ENCODE measurements around the gene LBR. TPM values are rescaled to one million over a fixed set of nuclear protein-coding genes. Genes with fewer than 3 reads are reported as not detected.
"Not testable (repeated sequence)": the region's sequence is repeated elsewhere in the genome, so short reads cannot be mapped to it uniquely, and the experiment has no call there.

LBR gene
- total RNA-seq, 2 donors from 2014 or later: 39.1 to 51.7 TPM

DNA sequence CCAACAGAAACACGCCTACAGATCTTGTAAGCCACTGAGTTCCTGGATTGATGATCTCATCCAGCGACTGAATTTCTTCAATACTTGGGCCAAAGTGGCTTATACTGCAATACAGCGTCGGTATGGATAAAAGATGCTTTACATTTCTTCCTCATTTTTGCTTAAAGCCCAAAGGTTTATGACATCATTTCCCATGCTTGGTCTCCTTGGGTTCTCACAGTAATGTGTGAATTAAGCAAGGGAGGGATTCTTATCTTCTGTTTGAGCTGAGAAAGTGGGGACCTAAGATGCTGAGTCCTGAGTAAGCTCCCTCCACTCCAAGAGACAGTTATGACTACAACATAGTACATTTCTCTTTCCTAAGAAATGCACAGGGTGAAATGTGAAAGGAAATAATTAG, 39.5 kb downstream of the LBR start:
- no peaks in the 10 kb centered on the region for H3K9me3 ChIP-seq
- ATAC-seq (ENCODE audit: insufficient number of reproducible peaks, low FRiP score, low read depth): no peak
- H3K27me3 ChIP-seq (replicated peaks; ENCODE audit: insufficient read depth): no peaks in the 10 kb centered on the region
- H3K27ac ChIP-seq: no peak overlapping the region
- no peak for DNase-seq (ENCODE audit: low spot score)
- no peaks in the 10 kb centered on the region for H3K36me3 ChIP-seq
- no peak overlapping the region for H3K4me3 ChIP-seq
- H3K4me1 ChIP-seq (ENCODE audit: control insufficient read depth in 1 of 2, low read depth in 2 of 2): no peaks in the 10 kb centered on the region
- TF ChIP-seq CTCF (IDR thresholded peaks at IDR 0.05): no peak

- not testable (repeated sequence) for H3K27me3 ChIP-seq (replicated peaks; ENCODE audit: insufficient read depth); H3K4me1 ChIP-seq (ENCODE audit: control insufficient read depth in 1 of 2, low read depth in 2 of 2); DNase-seq (ENCODE audit: low spot score); H3K9me3 ChIP-seq; H3K27ac ChIP-seq; ATAC-seq (ENCODE audit: insufficient number of reproducible peaks, low FRiP score, low read depth); H3K4me3 ChIP-seq; H3K36me3 ChIP-seq
These were observed 41.0 kb downstream of the LBR start for GRCh38 chr1:225386860-225387259.

GRCh38 chr1:225380691-225381090, 47.1 kb downstream of the LBR start:
- Histone ChIP-seq H3K27ac (no peak overlapping the region), H3K9me3 (no peaks in the 10 kb centered on the region), H3K4me1 (ENCODE audit: control insufficient read depth in 1 of 2, low read depth in 2 of 2) (no peaks in the 10 kb centered on the region), H3K4me3 (no peak overlapping the region), H3K36me3 (no peaks in the 10 kb centered on the region), H3K27me3 (replicated peaks; ENCODE audit: insufficient read depth) (no peaks in the 10 kb centered on the region)
- ATAC-seq (ENCODE audit: insufficient number of reproducible peaks, low FRiP score, low read depth) (no peak), DNase-seq (ENCODE audit: low spot score) (no peak)
- no peak for TF ChIP-seq CTCF (IDR thresholded peaks at IDR 0.05)

DNA sequence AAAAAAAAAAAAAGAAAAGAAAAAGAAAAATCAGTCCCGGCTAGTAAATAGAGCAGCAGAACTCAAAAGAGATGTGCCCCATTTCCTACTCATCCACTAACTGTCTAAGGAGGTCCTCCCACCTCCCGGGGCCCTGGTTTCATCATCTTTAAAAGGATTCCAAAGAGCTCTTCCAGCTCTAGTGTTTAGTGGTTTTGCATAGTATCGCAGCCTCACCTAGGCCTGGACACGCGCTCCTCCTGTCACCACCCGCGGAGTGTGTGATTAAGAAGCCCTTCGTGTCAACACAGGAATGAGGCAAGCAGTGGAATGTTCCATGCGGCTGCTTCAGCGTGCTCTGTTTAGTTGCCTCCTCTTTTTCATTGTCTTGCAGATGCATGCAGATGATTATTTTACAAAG, 49.0 kb downstream of the LBR start:
- Histone ChIP-seq H3K4me1 (ENCODE audit: control insufficient read depth in 1 of 2, low read depth in 2 of 2) (no peaks in the 10 kb centered on the region), H3K27ac (no peak overlapping the region), H3K36me3 (no peaks in the 10 kb centered on the region), H3K9me3 (no peaks in the 10 kb centered on the region), H3K27me3 (replicated peaks; ENCODE audit: insufficient read depth) (no peaks in the 10 kb centered on the region), H3K4me3 (no peak overlapping the region)
- DNase-seq (ENCODE audit: low spot score): no peak
- ATAC-seq (ENCODE audit: insufficient number of reproducible peaks, low FRiP score, low read depth): no peak
- no peak for TF ChIP-seq CTCF (IDR thresholded peaks at IDR 0.05)

GRCh38 chr1:225374996-225375395, 52.8 kb downstream of the LBR start:
- H3K27ac ChIP-seq: no peak overlapping the region
- DNase-seq (ENCODE audit: low spot score) (no peak), ATAC-seq (ENCODE audit: insufficient number of reproducible peaks, low FRiP score, low read depth) (no peak)
- no peak overlapping the region for H3K4me3 ChIP-seq
- no peaks in the 10 kb centered on the region for H3K9me3 ChIP-seq
- TF ChIP-seq CTCF (IDR thresholded peaks at IDR 0.05): no peak
- H3K4me1 ChIP-seq (ENCODE audit: control insufficient read depth in 1 of 2, low read depth in 2 of 2): no peaks in the 10 kb centered on the region
- no peaks in the 10 kb centered on the region for H3K27me3 ChIP-seq (replicated peaks; ENCODE audit: insufficient read depth)
- H3K36me3 ChIP-seq: no peaks in the 10 kb centered on the region

DNA sequence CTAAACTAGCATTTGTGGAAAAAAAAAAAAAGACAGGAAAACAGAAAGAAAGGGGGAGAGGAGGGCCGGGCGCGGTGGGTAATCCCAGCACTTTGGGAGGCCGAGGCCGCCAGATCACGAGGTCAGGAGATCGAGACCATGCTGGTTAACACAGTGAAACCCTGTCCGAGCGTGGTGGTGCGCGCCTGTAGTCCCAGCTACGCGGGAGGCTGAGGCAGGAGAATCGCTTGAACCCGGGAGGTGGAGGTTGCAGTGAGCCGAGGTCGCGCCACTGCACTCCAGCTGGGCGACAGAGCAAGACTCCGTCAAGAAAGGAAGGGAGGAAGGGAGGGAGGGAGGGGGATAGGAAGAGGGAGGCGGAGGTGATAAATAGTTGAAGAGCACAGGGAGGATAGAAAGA, 54.7 kb downstream of the LBR start:
- Histone ChIP-seq H3K4me1 (ENCODE audit: control insufficient read depth in 1 of 2, low read depth in 2 of 2) (no peaks in the 10 kb centered on the region), H3K27ac (no peak overlapping the region), H3K4me3 (no peak overlapping the region), H3K9me3 (no peaks in the 10 kb centered on the region), H3K36me3 (no peaks in the 10 kb centered on the region), H3K27me3 (replicated peaks; ENCODE audit: insufficient read depth) (no peaks in the 10 kb centered on the region)
- TF ChIP-seq CTCF (IDR thresholded peaks at IDR 0.05): no peak
- no peak for DNase-seq (ENCODE audit: low spot score)
- no peak for ATAC-seq (ENCODE audit: insufficient number of reproducible peaks, low FRiP score, low read depth)

Measured in thoracic aorta (tissue), 2 donors.